22Rv1 (cell line): Measurements from ENCODE around the gene ADGRG6.

Experiments
- ZFX ChIP-seq: fragments of 450-650 bp; IDR thresholded peaks from 2 replicates; pipeline ENCODE4 v1.6.1; 2017; ENCODE audit warnings: antibody characterized with exemption, borderline replicate concordance
- TF ChIP-seq, protein P1 (sequence below): fragments of 450-650 bp; IDR thresholded peaks from 2 replicates; pipeline ENCODE4 v1.5.1; 2017; ENCODE audit warnings: mild to moderate bottlenecking

- TF ChIP-seq, protein P1, sequence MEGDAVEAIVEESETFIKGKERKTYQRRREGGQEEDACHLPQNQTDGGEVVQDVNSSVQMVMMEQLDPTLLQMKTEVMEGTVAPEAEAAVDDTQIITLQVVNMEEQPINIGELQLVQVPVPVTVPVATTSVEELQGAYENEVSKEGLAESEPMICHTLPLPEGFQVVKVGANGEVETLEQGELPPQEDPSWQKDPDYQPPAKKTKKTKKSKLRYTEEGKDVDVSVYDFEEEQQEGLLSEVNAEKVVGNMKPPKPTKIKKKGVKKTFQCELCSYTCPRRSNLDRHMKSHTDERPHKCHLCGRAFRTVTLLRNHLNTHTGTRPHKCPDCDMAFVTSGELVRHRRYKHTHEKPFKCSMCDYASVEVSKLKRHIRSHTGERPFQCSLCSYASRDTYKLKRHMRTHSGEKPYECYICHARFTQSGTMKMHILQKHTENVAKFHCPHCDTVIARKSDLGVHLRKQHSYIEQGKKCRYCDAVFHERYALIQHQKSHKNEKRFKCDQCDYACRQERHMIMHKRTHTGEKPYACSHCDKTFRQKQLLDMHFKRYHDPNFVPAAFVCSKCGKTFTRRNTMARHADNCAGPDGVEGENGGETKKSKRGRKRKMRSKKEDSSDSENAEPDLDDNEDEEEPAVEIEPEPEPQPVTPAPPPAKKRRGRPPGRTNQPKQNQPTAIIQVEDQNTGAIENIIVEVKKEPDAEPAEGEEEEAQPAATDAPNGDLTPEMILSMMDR: no peak
- TF ChIP-seq ZFX: no peak
Measured at GRCh38 chr6:142285235-142286087, 16.3 kb upstream of the ADGRG6 start.
